OCI-LY7 (cell line): ENCODE data around the gene YY1. TPM values are rescaled to one million over a fixed set of nuclear protein-coding genes. Genes with fewer than 3 reads are reported as not detected.

Experiments
- BruUV-seq: library from RNA; stranded (reverse); fragments of 400-500 nt; replicated peaks from 2 replicates; lab custom pipeline; 2021; lab: Mats Ljungman, UMichigan
- CTCF ChIA-PET: fragments of 300-600 bp; sonication (Branson Sonifier 250); formaldehyde crosslinking; loops from one replicate; lab custom pipeline; 2022; ENCODE audit warnings: antibody characterized with exemption; ENCODE audit not compliant: unreplicated experiment; lab: Charles Lee
- POLR2A ChIA-PET: fragments of 300-600 bp; sonication (Branson Sonifier 250); formaldehyde crosslinking; loops from one replicate; lab custom pipeline; 2022; ENCODE audit warnings: antibody characterized with exemption; lab: Charles Lee
- DNase-seq: peaks from one replicate; pipeline ENCODE4 v3.0.0-alpha.2; 2015; ENCODE audit warnings: low spot score
- H2AFZ ChIP-seq: fragments of 200-600 bp; sonication (generic), shearing (Covaris generic); 2 replicates; pipeline ENCODE4 v1.6.1; 2014; ENCODE audit warnings: mild to moderate bottlenecking, antibody characterized with exemption, low read length, moderate library complexity
- H3K27ac ChIP-seq: fragments of 200-600 bp; sonication (generic); 2 replicates; pipeline ENCODE4 v1.5.1; 2014; ENCODE audit warnings: mixed run types, low read depth, mild to moderate bottlenecking, moderate library complexity, low read length, inconsistent platforms; ENCODE audit not compliant: poor library complexity, severe bottlenecking
- H3K36me3 ChIP-seq: fragments of 200-600 bp; sonication (generic); 2 replicates; pipeline ENCODE4 v1.6.1; 2014; ENCODE audit warnings: mild to moderate bottlenecking, antibody characterized with exemption, low read length, moderate library complexity, mixed read lengths; ENCODE audit not compliant: insufficient read depth
- H3K4me1 ChIP-seq: fragments of 200-600 bp; sonication (generic); 2 replicates; pipeline ENCODE4 v1.5.1; 2014; ENCODE audit warnings: mild to moderate bottlenecking, low read length; ENCODE audit not compliant: insufficient read depth, poor library complexity, severe bottlenecking
- H3K4me2 ChIP-seq: fragments of 200-600 bp; sonication (generic); 2 replicates; pipeline ENCODE4 v1.6.1; 2014; ENCODE audit warnings: mild to moderate bottlenecking, low read length
- H3K4me3 ChIP-seq: fragments of 200-600 bp; sonication (generic); 2 replicates; pipeline ENCODE4 v1.5.1; 2014; ENCODE audit warnings: mild to moderate bottlenecking, low read depth, low read length; ENCODE audit not compliant: poor library complexity, severe bottlenecking
- H3K79me2 ChIP-seq: fragments of 200-600 bp; sonication (generic); 2 replicates; pipeline ENCODE4 v1.6.1; 2016; ENCODE audit warnings: low read depth, mild to moderate bottlenecking, low read length, moderate library complexity, mixed read lengths; ENCODE audit not compliant: insufficient read depth
- H3K9me2 ChIP-seq: fragments of 200-600 bp; sonication (generic); 2 replicates; pipeline ENCODE4 v1.6.1; 2016; ENCODE audit warnings: mild to moderate bottlenecking, low read length, mixed read lengths; ENCODE audit not compliant: insufficient read depth
- H3K9me3 ChIP-seq: fragments of 200-600 bp; sonication (generic); 2 replicates; pipeline ENCODE4 v1.6.1; 2014; ENCODE audit warnings: mild to moderate bottlenecking, mixed run types, low read length, mixed read lengths
- H4K20me1 ChIP-seq: fragments of 200-600 bp; sonication (generic); 2 replicates; pipeline ENCODE4 v1.6.1; 2014; ENCODE audit warnings: mild to moderate bottlenecking, antibody characterized with exemption, low read length, moderate library complexity, mixed read lengths; ENCODE audit not compliant: insufficient read depth
- CTCF ChIP-seq: fragments of 200-600 bp; sonication (generic); conservative IDR thresholded peaks from 2 replicates; pipeline ENCODE4 v1.5.1; 2014; ENCODE audit warnings: mild to moderate bottlenecking, antibody characterized with exemption, low read length, moderate library complexity, mixed read lengths
- EZH2phosphoT487 ChIP-seq: fragments of 200-600 bp; sonication (generic); IDR thresholded peaks from 2 replicates; pipeline ENCODE4 v1.6.1; 2018; ENCODE audit warnings: low read depth, borderline replicate concordance, mild to moderate bottlenecking, mixed run types, antibody characterized with exemption, low read length, moderate library complexity, mixed read lengths
- intact Hi-C: fragments of 100-400 bp; cut with micrococcal nuclease; formaldehyde crosslinking; loops from one replicate; pipeline ENCODE4 v1.10.0; 2022; ENCODE audit not compliant: unreplicated experiment
- total RNA-seq, 2 experiments: library from RNA; depleted of rRNA in 1 of 2; stranded (reverse); fragments of >200 nt in 1 of 2; shearing (Covaris generic) in 1 of 2; gene quantifications; 2 replicates each; pipeline ENCODE4 v1.2.3, GENCODE V29; 2014 to 2022

The YY1 gene
- total RNA-seq, 2 experiments from 2014 or later: 59.9 to 140 TPM

- TF ChIP-seq CTCF (no peak), EZH2phosphoT487 (no peak)
- no TSS peak for BruUV-seq
- POLR2A ChIA-PET: interaction anchor here (0.6 to 2.5 kb wide), 6 partner anchors 8 to 851 kb away, joined by 4 to 24 read pairs (median 5); no protein-coding TSS in a partner anchor
- CTCF ChIA-PET: no interaction called here
- no peak overlapping the region for H2AFZ ChIP-seq
- H3K4me1 ChIP-seq: peaks cover 35% of the 10 kb centered on the region
- H3K36me3 ChIP-seq: peaks cover 9% of the 10 kb centered on the region
- no peaks in the 10 kb centered on the region for H3K9me2 ChIP-seq
- no peaks in the 10 kb centered on the region; the same call in 1 of the 2 replicates for H4K20me1 ChIP-seq
- no peak overlapping the region for H3K4me2 ChIP-seq
- DNase-seq: no peak
- no peak overlapping the region for H3K4me3 ChIP-seq
- intact Hi-C loops: no loop called here
- no peak overlapping the region for H3K27ac ChIP-seq
- no peaks in the 10 kb centered on the region for H3K9me3 ChIP-seq
- H3K79me2 ChIP-seq: peaks cover 4% of the 10 kb centered on the region; the same call in 1 of the 2 replicates
These were observed 15.4 kb upstream of the YY1 start for GRCh38 chr14:100223332-100224201.

- intact Hi-C loops: no loop called here
- BruUV-seq: no TSS peak
- ChIA-PET CTCF (no interaction called here), POLR2A (interaction anchor here (0.6 to 2.5 kb wide), 7 partner anchors 8 to 852 kb away, joined by 4 to 24 read pairs (median 5); no protein-coding TSS in a partner anchor)
- Histone ChIP-seq H3K36me3 (peaks cover 16% of the 10 kb centered on the region), H2AFZ (no peak overlapping the region), H3K79me2 (peaks cover 4% of the 10 kb centered on the region; the same call in 1 of the 2 replicates), H3K4me1 (peaks cover 35% of the 10 kb centered on the region), H3K9me3 (no peaks in the 10 kb centered on the region), H3K4me3 (no peak overlapping the region), H3K27ac (no peak overlapping the region), H3K9me2 (no peaks in the 10 kb centered on the region), H3K4me2 (0 out of 2 replicates have a peak overlapping the region, but pooled peaks have one; percentile 0), H4K20me1 (no peaks in the 10 kb centered on the region; the same call in 1 of the 2 replicates)
- TF ChIP-seq CTCF (no peak), EZH2phosphoT487 (no peak)
- no peak for DNase-seq
These were observed 14.6 kb upstream of the YY1 start for GRCh38 chr14:100224229-100224866.
